A549 treated with ZK216348 at 1 μM for 4 hours (cell line): ENCODE results near the gene ENPP1. TPM values are rescaled to one million over a fixed set of nuclear protein-coding genes. Genes with fewer than 3 reads are reported as not detected.

ENCODE experiments used
- total RNA-seq: library from RNA; stranded (reverse); fragments of 200-300 nt; extraction: Qiagen RNA extraction; gene quantifications from 5 replicates; pipeline ENCODE4 v1.2.3, GENCODE V29; 2022; ENCODE audit warnings: low read depth

Gene ENPP1
- total RNA-seq, result 0.94 to 1.9 TPM (median 1.5 TPM) in 5 replicates

GRCh38 chr6:131807644-131808459 lies at the start of gene ENPP1:
Gene ENPP1 (plus strand): TSS chr6:131808020. CDS start chr6:131808036, 16 bp downstream.

Other genes with a start within 250 kb of the ENPP1 start
- not detected in 5 replicates for gene ARG1, start 234.8 kb upstream of the ENPP1 start, total RNA-seq
- 6.0 to 8.5 TPM (median 7.0 TPM) in 5 replicates for gene MED23, start 179.8 kb upstream of the ENPP1 start, total RNA-seq
- not detected in 5 replicates for gene ENPP3, start 170.7 kb upstream of the ENPP1 start, total RNA-seq
- gene OR2A4, start 106.6 kb upstream of the ENPP1 start, total RNA-seq, result not detected in 5 replicates
- gene CTAGE9, start 97.0 kb upstream of the ENPP1 start, total RNA-seq, result not detected in 5 replicates
- 43.2 to 82.6 TPM (median 64.5 TPM) in 5 replicates for gene CCN2, start 143.4 kb downstream of the ENPP1 start, total RNA-seq